Esophagus squamous epithelium (tissue), 5 donors: ENCODE results near the gene ZSCAN5B. TPM values are rescaled to one million over a fixed set of nuclear protein-coding genes. Genes with fewer than 3 reads are reported as not detected.
"Not testable (repeated sequence)": the region's sequence is repeated elsewhere in the genome, so short reads cannot be mapped to it uniquely, and the experiment has no call there.

Experiments
- DNase-seq: peaks from one replicate; lab custom pipeline; 2025; lab: John Stamatoyannopoulos, UW
- H3K27ac ChIP-seq, 4 donors: fragments of 200-600 bp; sonication (generic); one replicate each; pipeline ENCODE4 v1.5.1; 2016 to 2019; ENCODE audit warnings: mild to moderate bottlenecking in 1 of 4
- H3K27me3 ChIP-seq, 4 donors: fragments of 200-600 bp; sonication (generic); 1 replicate in 3 of 4; 2 replicates in 1 of 4; pipeline versions ENCODE4 v1.5.1 to v1.6.0; 2017 to 2021; ENCODE audit warnings: antibody characterized with exemption in 1 of 4
- H3K36me3 ChIP-seq, 3 donors: fragments of 200-600 bp; sonication (generic); one replicate each; pipeline ENCODE4 v1.5.1; 2016 to 2019
- H3K4me1 ChIP-seq, 3 donors: fragments of 200-600 bp; sonication (generic); one replicate each; pipeline ENCODE4 v1.5.1; 2017 to 2019
- H3K4me3 ChIP-seq, 4 donors: fragments of 200-600 bp; sonication (generic); 1 replicate in 3 of 4; 2 replicates in 1 of 4; pipeline ENCODE4 v1.5.1; 2016 to 2019; ENCODE audit warnings: mild to moderate bottlenecking in 2 of 4, moderate library complexity in 1 of 4
- H3K9me3 ChIP-seq, 3 donors: fragments of 200-600 bp; sonication (generic); one replicate each; pipeline ENCODE4 v1.5.1; 2016 to 2019
- POLR2A ChIP-seq, 4 donors: fragments of 450-650 bp; IDR thresholded peaks; one replicate each; pipeline ENCODE4 v1.6.1; 2017; ENCODE audit warnings: antibody characterized with exemption in 4 of 4, mild to moderate bottlenecking in 4 of 4, moderate library complexity in 3 of 4
- WGBS, 2 donors: methylation state at CpG; one replicate each; pipeline ENCODE4 v1.1.5; 2018; 5-methylcytosine and 5-hydroxymethylcytosine counted together
- intact Hi-C: fragments of 100-400 bp; cut with DNase I; formaldehyde crosslinking; loops from one replicate; pipeline ENCODE4 v1.15.0; 2022
- total RNA-seq, 4 donors: library from RNA; depleted of rRNA; stranded (reverse); fragments of >200 nt; gene quantifications; one replicate each; pipeline ENCODE4 v1.1.0, GENCODE V29; 2016
- TF ChIP-seq, protein P1 (sequence below), 6 experiments: fragments of 450-650 bp in 4 of 6; fragments of 200-600 bp in 2 of 6; sonication (generic) in 2 of 6; IDR thresholded peaks; one replicate each; pipeline ENCODE4 v1.5.1; 2016 to 2019; ENCODE audit warnings: antibody characterized with exemption in 6 of 6, mild to moderate bottlenecking in 4 of 6, moderate library complexity in 4 of 6
- donor health status: DM: yes; HTN: yes; CAD: no.

Gene ZSCAN5B
- not detected for total RNA-seq

- H3K9me3 ChIP-seq, H3K4me3 ChIP-seq, H3K4me1 ChIP-seq, H3K36me3 ChIP-seq, H3K27me3 ChIP-seq, DNase-seq, H3K27ac ChIP-seq, intact Hi-C loops: not testable (repeated sequence)
- WGBS, 2 donors = 86 to 87% methylated on average over 18 to 23 of the region's 23 CpGs
Measured at GRCh38 chr19:56197646-56198045, at the start of gene ZSCAN5B. ZSCAN5B (minus strand) TSS chr19:56197783; CDS start chr19:56193052, 4,731 bp downstream.

- H3K4me3 ChIP-seq, H3K9me3 ChIP-seq, intact Hi-C loops, H3K27me3 ChIP-seq, H3K27ac ChIP-seq, H3K36me3 ChIP-seq, H3K4me1 ChIP-seq, DNase-seq: not testable (repeated sequence)
- no CpG with 5 or more reads among the region's 4 CpGs for WGBS, 2 donors
Measured at GRCh38 chr19:56245764-56246163, 48.2 kb upstream of the ZSCAN5B start.

- H3K4me1 ChIP-seq = no peaks in the 10 kb centered on the region
- no peak overlapping the region for H3K4me3 ChIP-seq
- H3K9me3 ChIP-seq = no peaks in the 10 kb centered on the region
- DNase-seq = no peak
- WGBS, 2 donors = 89 to 91% methylated on average over 7 of the region's 7 CpGs
- intact Hi-C loops = no loop called here
- H3K27me3 ChIP-seq = no peaks in the 10 kb centered on the region
- H3K27ac ChIP-seq = no peak overlapping the region
- TF ChIP-seq POLR2A (IDR thresholded peaks at IDR 0.05) = no peak
- TF ChIP-seq, protein P1, sequence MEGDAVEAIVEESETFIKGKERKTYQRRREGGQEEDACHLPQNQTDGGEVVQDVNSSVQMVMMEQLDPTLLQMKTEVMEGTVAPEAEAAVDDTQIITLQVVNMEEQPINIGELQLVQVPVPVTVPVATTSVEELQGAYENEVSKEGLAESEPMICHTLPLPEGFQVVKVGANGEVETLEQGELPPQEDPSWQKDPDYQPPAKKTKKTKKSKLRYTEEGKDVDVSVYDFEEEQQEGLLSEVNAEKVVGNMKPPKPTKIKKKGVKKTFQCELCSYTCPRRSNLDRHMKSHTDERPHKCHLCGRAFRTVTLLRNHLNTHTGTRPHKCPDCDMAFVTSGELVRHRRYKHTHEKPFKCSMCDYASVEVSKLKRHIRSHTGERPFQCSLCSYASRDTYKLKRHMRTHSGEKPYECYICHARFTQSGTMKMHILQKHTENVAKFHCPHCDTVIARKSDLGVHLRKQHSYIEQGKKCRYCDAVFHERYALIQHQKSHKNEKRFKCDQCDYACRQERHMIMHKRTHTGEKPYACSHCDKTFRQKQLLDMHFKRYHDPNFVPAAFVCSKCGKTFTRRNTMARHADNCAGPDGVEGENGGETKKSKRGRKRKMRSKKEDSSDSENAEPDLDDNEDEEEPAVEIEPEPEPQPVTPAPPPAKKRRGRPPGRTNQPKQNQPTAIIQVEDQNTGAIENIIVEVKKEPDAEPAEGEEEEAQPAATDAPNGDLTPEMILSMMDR (IDR thresholded peaks at IDR 0.05) = no peak
- no peaks in the 10 kb centered on the region for H3K36me3 ChIP-seq
Measured at GRCh38 chr19:56245121-56245740, 47.6 kb upstream of the ZSCAN5B start.

DNA sequence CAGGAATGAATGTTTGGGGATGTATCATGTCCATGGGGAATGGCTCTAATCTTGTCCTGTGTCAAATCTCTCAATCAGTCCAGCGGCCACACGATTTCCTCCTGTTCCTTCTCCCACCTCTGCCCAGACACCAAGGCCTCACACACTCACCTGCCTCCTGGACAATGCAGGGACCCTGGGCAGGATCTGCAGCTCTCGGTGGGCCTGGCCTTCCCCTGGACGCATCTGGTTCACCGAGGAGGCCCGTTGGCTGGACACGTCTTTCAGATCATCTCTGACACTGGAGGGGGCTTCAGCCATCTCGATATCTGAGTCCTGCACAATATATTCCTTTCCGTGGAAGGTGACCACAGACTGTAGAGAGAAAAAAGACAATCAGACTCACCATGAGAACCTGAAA is 25.9 kb upstream of the ZSCAN5B start:
- WGBS, 2 donors = 87 to 90% methylated on average over 3 to 9 of the region's 9 CpGs
- intact Hi-C loops = no loop called here

GRCh38 chr19:56222901-56223300 is 25.3 kb upstream of the ZSCAN5B start:
- no peak for TF ChIP-seq POLR2A (IDR thresholded peaks at IDR 0.05)
- TF ChIP-seq, protein P1 (IDR thresholded peaks at IDR 0.05) = no peak
- no peak overlapping the region for H3K4me3 ChIP-seq
- H3K27ac ChIP-seq = no peak overlapping the region
- no peaks in the 10 kb centered on the region for H3K9me3 ChIP-seq
- 67 to 93% methylated on average over 3 to 5 of the region's 6 CpGs for WGBS, 2 donors
- intact Hi-C loops = no loop called here
- H3K36me3 ChIP-seq = peaks cover 0 to 24% (median 0%) of the 10 kb centered on the region in 3 donors
- H3K4me1 ChIP-seq = peaks cover 0 to under 1% (median 0%) of the 10 kb centered on the region in 3 donors
- peaks cover 0 to 2% (median 0%) of the 10 kb centered on the region in 4 donors for H3K27me3 ChIP-seq
- DNase-seq = no peak

More for the DNA sequence above, 25.9 kb upstream of the ZSCAN5B start:
- no peak for TF ChIP-seq POLR2A (IDR thresholded peaks at IDR 0.05)
- TF ChIP-seq, protein P1 (IDR thresholded peaks at IDR 0.05) = no peak
- Histone ChIP-seq H3K4me3 (no peak overlapping the region), H3K27ac (no peak overlapping the region), H3K9me3 (no peaks in the 10 kb centered on the region), H3K4me1 (no peaks in the 10 kb centered on the region), H3K36me3 (peaks cover 0 to 24% (median 0%) of the 10 kb centered on the region in 3 donors), H3K27me3 (no peaks in the 10 kb centered on the region)
- no peak for DNase-seq

DNA sequence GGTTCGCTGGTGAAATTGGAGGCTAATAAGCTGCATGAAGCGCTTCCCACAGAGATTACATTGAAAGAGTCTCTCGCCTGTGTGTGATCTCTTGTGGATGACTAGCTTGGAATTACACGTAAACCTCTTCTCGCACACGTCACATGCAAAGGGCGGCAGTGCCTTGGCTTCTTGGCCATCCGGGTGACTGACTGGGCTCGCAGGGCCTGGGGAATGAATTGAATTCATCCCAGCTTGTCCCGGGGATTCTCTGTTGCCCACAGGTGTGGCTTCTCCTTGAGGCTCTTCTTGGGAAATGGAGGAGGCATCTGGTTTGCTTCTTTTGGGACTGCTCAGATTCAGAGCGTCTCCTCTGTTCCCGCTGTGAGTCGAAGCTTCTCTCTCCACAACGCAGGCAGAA is 24.3 kb upstream of the ZSCAN5B start:
- peaks cover 0 to 9% (median 0%) of the 10 kb centered on the region in 4 donors for H3K27me3 ChIP-seq
- TF ChIP-seq, protein P1 (IDR thresholded peaks at IDR 0.05) = no peak
- TF ChIP-seq POLR2A (IDR thresholded peaks at IDR 0.05) = no peak
- WGBS, 2 donors = 85 to 95% methylated on average over 4 to 11 of the region's 14 CpGs
- DNase-seq = no peak
- intact Hi-C loops = no loop called here
- peaks cover 0 to 24% (median 0%) of the 10 kb centered on the region in 3 donors for H3K36me3 ChIP-seq
- H3K27ac ChIP-seq = no peak overlapping the region
- H3K9me3 ChIP-seq = no peaks in the 10 kb centered on the region
- peaks cover 0 to 11% (median 4%) of the 10 kb centered on the region in 3 donors for H3K4me1 ChIP-seq
- H3K4me3 ChIP-seq = no peak overlapping the region
